HEK293 (cell line): ENCODE measurements around the gene ABHD16A.
A peak's percentile ranks its signal among the peaks of the same experiment; 100 is the strongest.

ENCODE experiments used
- CTCF ChIA-PET: fragments of 350-600 bp; formaldehyde crosslinking; extraction: SDS; loops from one replicate; lab custom pipeline; 2021; ENCODE audit warnings: antibody characterized with exemption; lab: Yijun Ruan, JAX
- POLR2A ChIA-PET: fragments of 300-600 bp; formaldehyde crosslinking; extraction: SDS; loops from one replicate; lab custom pipeline; 2020; ENCODE audit warnings: antibody characterized with exemption, inconsistent platforms; lab: Yijun Ruan, JAX
- H3K27ac ChIP-seq: fragments of 200-500 bp; sonication (Bioruptor generic); 2 replicates; pipeline ENCODE4 v1.5.1; 2014; ENCODE audit warnings: low read depth, low read length, control low read depth, inconsistent platforms; ENCODE audit errors: extremely low read depth
- H3K36me3 ChIP-seq, 2 experiments: fragments of 200-500 bp in 1 of 2; sonication (Bioruptor generic) in 1 of 2; 1 replicate in 1 of 2; 2 replicates in 1 of 2; pipeline ENCODE4 v1.5.1; 2014 to 2017; ENCODE audit warnings: inconsistent platforms in 2 of 2, low read length in 2 of 2; ENCODE audit not compliant: control insufficient read depth in 2 of 2, insufficient read depth in 1 of 2
- H3K4me1 ChIP-seq: fragments of 200-500 bp; sonication (Bioruptor generic); 2 replicates; pipeline ENCODE4 v1.5.1; 2014; ENCODE audit warnings: mild to moderate bottlenecking, low read length, inconsistent platforms; ENCODE audit not compliant: control insufficient read depth, insufficient read depth
- H3K4me3 ChIP-seq: 2 replicates; pipeline ENCODE4 v1.5.1; 2011; ENCODE audit warnings: low read depth, mild to moderate bottlenecking, control low read depth, low read length, moderate library complexity
- H3K9me3 ChIP-seq: fragments of 200-500 bp; sonication (Bioruptor generic); 2 replicates; pipeline ENCODE4 v1.5.1; 2014; ENCODE audit warnings: low read depth, low read length, inconsistent platforms; ENCODE audit not compliant: control insufficient read depth, insufficient read depth
- EGR2 ChIP-seq: fragments of 450-650 bp; formaldehyde crosslinking; IDR thresholded peaks from 2 replicates; pipeline ENCODE4 v1.5.1; 2016; ENCODE audit warnings: low read depth, missing biosample characterization, missing genetic modification characterization
- KLF10 ChIP-seq: fragments of 450-650 bp; IDR thresholded peaks from 2 replicates; pipeline ENCODE4 v1.5.1; 2018; ENCODE audit warnings: missing biosample characterization, mild to moderate bottlenecking, missing genetic modification characterization
- PRDM10 ChIP-seq: fragments of 450-650 bp; formaldehyde crosslinking; IDR thresholded peaks from 2 replicates; pipeline ENCODE4 v1.5.1; 2016; ENCODE audit warnings: missing biosample characterization, missing genetic modification characterization
- SCRT2 ChIP-seq: fragments of 450-650 bp; formaldehyde crosslinking; IDR thresholded peaks from 2 replicates; pipeline ENCODE4 v1.5.1; 2016; ENCODE audit warnings: missing biosample characterization, missing genetic modification characterization
- ZFHX2 ChIP-seq: fragments of 450-650 bp; formaldehyde crosslinking; conservative IDR thresholded peaks from 2 replicates; pipeline ENCODE4 v1.5.1; 2016; ENCODE audit warnings: missing biosample characterization, missing genetic modification characterization
- ZIC2 ChIP-seq: fragments of 450-650 bp; formaldehyde crosslinking; IDR thresholded peaks from 2 replicates; pipeline ENCODE4 v1.5.1; 2016; ENCODE audit warnings: missing biosample characterization, missing genetic modification characterization
- ZNF10 ChIP-seq: fragments of 450-650 bp; formaldehyde crosslinking; IDR thresholded peaks from 2 replicates; pipeline ENCODE4 v1.5.1; 2017; ENCODE audit warnings: missing biosample characterization, missing genetic modification characterization
- ZNF501 ChIP-seq: fragments of 450-650 bp; formaldehyde crosslinking; IDR thresholded peaks from 2 replicates; pipeline ENCODE4 v1.5.1; 2016; ENCODE audit warnings: missing biosample characterization, missing genetic modification characterization
- ZNF513 ChIP-seq: fragments of 450-650 bp; IDR thresholded peaks from 2 replicates; pipeline ENCODE4 v1.5.1; 2018; ENCODE audit warnings: missing biosample characterization, missing genetic modification characterization
- ZNF660 ChIP-seq: fragments of 450-650 bp; IDR thresholded peaks from 2 replicates; pipeline ENCODE4 v1.5.1; 2018; ENCODE audit warnings: missing biosample characterization, mild to moderate bottlenecking, missing genetic modification characterization
- ZNF707 ChIP-seq: fragments of 450-650 bp; formaldehyde crosslinking; IDR thresholded peaks from 2 replicates; pipeline ENCODE4 v1.5.1; 2016; ENCODE audit warnings: missing biosample characterization, missing genetic modification characterization
- ZNF785 ChIP-seq: fragments of 450-650 bp; formaldehyde crosslinking; IDR thresholded peaks from 2 replicates; pipeline ENCODE4 v1.5.1; 2016; ENCODE audit warnings: missing biosample characterization, missing genetic modification characterization
- ZSCAN18 ChIP-seq: fragments of 450-650 bp; formaldehyde crosslinking; IDR thresholded peaks from 2 replicates; pipeline ENCODE4 v1.5.1; 2016; ENCODE audit warnings: missing biosample characterization, missing genetic modification characterization
- ZSCAN4 ChIP-seq: fragments of 450-650 bp; formaldehyde crosslinking; IDR thresholded peaks from 2 replicates; pipeline ENCODE4 v1.5.1; 2017; ENCODE audit warnings: missing biosample characterization, missing genetic modification characterization

Gene ABHD16A

GRCh38 chr6:31742894-31743293 is 39.8 kb upstream of the ABHD16A start:
- Histone ChIP-seq H3K4me1 (peaks cover 17% of the 10 kb centered on the region), H3K4me3 (no peak overlapping the region), H3K9me3 (no peaks in the 10 kb centered on the region), H3K27ac (no peak overlapping the region), H3K36me3 (peaks cover 14 to 54% of the 10 kb centered on the region in 2 experiments; a peak in 2 of 3 replicates)
- TF ChIP-seq ZSCAN18 (tag by site-specific recombination) (no peak), PRDM10 (peak; percentile 66), ZNF707 (tag by site-specific recombination) (no peak)
- POLR2A ChIA-PET: no interaction called here
- CTCF ChIA-PET: interaction anchor here (0.5 to 1.1 kb wide), 4 partner anchors 29 to 235 kb away, joined by 3 to 4 read pairs (median 3); no protein-coding TSS in a partner anchor

GRCh38 chr6:31741815-31742214 is 38.7 kb upstream of the ABHD16A start:
- Histone ChIP-seq H3K9me3 (no peaks in the 10 kb centered on the region), H3K27ac (no peak overlapping the region), H3K4me3 (no peak overlapping the region), H3K36me3 (peaks cover 12 to 43% of the 10 kb centered on the region in 2 experiments; a peak in 2 of 3 replicates), H3K4me1 (peaks cover 25% of the 10 kb centered on the region)
- TF ChIP-seq SCRT2: no peak
- TF ChIP-seq ZIC2 (tag by site-specific recombination): no peak
- TF ChIP-seq ZFHX2 (tag by site-specific recombination): peak; percentile 84
- TF ChIP-seq ZNF785 (tag by site-specific recombination): no peak
- peak; percentile 76; the same call in 1 of the 2 replicates for TF ChIP-seq EGR2 (tag by site-specific recombination)
- ChIA-PET POLR2A (no interaction called here), CTCF (interaction anchor here (0.6 to 4.7 kb wide), 6 partner anchors 28 to 159 kb away, joined by 3 to 39 read pairs (median 4); no protein-coding TSS in a partner anchor)

GRCh38 chr6:31740397-31741223 is 37.5 kb upstream of the ABHD16A start:
- CTCF ChIA-PET: interaction anchor here (0.6 to 4.7 kb wide), 11 partner anchors 10 to 707 kb away, joined by 3 to 39 read pairs (median 3); partner anchors contain the start of gene LY6G5C
- H3K9me3 ChIP-seq: no peaks in the 10 kb centered on the region
- H3K27ac ChIP-seq: peak overlapping the region; percentile 87
- peaks cover 11 to 42% of the 10 kb centered on the region in 2 experiments; a peak in 2 of 3 replicates for H3K36me3 ChIP-seq
- H3K4me1 ChIP-seq: peaks cover 28% of the 10 kb centered on the region
- H3K4me3 ChIP-seq: peak overlapping the region; percentile 61
- POLR2A ChIA-PET: interaction anchor here (0.6 to 6.8 kb wide), 16 partner anchors 12 to 205 kb away, joined by 3 to 102 read pairs (median 8); partner anchors contain the start of genes ABHD16A, BAG6, C6orf47 and CSNK2B
- TF ChIP-seq ZNF660 (tag by site-specific recombination): 0 out of 2 replicates have a peak, but pooled peaks have one; percentile 5
- TF ChIP-seq KLF10 (tag by site-specific recombination): no peak
- 0 out of 2 replicates have a peak, but pooled peaks have one; percentile 3 for TF ChIP-seq ZNF501 (tag by site-specific recombination)
- TF ChIP-seq ZNF513 (tag by site-specific recombination): peak; percentile 24; the same call in 1 of the 2 replicates
- TF ChIP-seq ZSCAN4 (tag by site-specific recombination): 0 out of 2 replicates have a peak, but pooled peaks have one; percentile 4
- no peak for TF ChIP-seq ZNF10
- TF ChIP-seq PRDM10: peak; percentile 10; the same call in 1 of the 2 replicates
